Midbrain (tissue), 1 donor: Measurements from ENCODE around the gene SCGB3A1.

Experiments
- DNase-seq: peaks from one replicate; lab custom pipeline; 2025; lab: John Stamatoyannopoulos, UW

The SCGB3A1 gene, protein sequence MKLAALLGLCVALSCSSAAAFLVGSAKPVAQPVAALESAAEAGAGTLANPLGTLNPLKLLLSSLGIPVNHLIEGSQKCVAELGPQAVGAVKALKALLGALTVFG

DNA sequence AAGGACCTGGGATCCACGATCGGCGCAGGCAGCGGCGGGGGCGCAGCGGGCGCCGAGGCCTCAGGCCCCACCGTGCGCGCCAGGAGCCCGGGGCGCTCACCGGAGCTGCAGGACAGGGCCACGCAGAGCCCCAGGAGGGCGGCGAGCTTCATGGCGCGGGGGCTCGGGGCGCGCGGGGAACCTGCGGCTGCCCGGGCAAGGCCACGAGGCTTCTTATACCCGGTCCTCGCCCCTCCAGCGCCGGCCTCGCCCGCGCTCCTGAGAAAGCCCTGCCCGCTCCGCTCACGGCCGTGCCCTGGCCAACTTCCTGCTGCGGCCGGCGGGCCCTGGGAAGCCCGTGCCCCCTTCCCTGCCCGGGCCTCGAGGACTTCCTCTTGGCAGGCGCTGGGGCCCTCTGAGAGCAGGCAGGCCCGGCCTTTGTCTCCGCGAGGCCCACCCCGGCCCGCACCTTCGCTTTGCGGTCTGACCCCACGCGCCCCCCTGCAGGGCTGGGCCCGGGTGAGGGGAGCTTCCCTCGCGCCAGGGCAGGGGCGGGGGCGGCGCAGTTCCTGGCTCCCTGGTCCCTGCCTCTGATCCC lies at the start of gene SCGB3A1:
Gene SCGB3A1, minus strand, starts transcription at position 189 of the 577 bp plus-strand sequence. Its CDS starts 37 bp downstream, at position 152.
- no peak for DNase-seq

DNA sequence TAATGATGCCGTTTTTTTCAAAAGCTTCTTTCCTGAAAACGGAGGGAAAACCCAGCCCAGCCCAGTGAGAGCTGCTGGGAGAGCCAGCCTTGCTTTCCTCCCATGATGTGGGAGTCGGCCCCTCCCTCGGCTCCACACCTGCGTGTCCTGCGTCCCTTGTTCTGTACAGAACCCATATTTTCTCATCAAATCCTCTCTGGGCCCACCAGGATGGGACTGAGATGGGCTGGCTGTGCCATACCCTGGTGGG lies 49.2 kb upstream of the SCGB3A1 start:
- no peak for DNase-seq

DNA sequence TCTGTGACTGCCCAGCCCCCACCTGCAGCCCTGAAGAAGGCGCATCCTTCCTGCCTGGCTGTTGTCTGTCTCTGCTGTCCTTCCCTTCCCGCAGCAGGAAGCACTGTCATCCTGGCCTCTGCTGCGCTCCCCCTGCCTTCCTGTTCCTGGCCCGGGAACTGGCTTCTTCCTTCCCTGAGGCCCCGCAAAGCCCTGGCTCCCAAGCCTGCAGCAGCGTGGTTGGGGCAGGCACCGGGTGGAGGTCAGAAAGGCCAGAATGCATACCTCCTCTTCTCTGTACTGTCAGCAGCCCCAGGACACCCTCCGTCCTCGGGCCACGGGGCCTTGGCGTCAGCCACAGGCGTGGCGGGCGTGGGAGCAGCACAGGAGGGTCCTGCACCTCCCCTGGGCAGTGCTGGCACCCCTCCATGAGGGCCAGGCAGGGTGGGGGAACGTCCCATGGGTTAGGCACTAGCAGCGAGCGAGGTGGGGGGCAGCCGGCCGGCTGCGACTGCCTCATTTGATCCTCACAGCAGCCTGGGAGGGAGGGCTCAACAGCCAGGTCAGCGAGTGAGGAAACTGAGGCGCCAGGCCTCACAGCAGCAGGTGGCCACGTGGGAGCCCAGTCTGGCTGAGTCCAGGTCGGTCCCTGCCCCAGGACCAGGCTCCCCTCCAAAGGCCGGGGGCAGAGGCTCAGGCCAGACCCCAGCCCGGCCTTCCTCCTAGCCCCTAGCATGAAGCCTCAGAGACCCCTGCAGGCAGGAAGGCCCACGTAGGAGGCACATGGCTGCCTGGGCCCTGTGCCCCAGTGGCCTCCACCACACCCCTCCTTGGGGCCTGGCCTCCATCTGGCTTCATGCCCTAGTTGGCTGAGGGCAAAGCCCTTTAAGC lies 48.7 kb upstream of the SCGB3A1 start:
- no peak for DNase-seq

DNA sequence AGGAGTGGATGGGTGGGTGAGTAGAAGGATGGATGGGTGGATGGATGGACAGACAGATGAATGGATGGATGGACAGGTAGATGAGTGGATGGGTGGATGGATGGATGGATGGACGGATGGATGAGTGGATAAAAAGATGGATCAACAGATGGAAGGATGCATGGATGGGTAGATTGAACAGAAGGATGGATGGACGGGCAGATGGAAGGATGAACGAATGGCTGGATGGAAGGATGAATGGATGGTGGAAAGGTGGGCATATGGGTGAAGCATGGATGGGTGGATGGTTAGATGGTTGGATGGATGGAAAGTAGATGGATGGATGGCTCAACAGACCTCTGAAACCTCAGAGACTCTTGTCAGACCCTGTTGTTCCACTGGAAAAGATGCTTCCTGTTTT lies 48.0 kb upstream of the SCGB3A1 start:
- DNase-seq = no peak

DNA sequence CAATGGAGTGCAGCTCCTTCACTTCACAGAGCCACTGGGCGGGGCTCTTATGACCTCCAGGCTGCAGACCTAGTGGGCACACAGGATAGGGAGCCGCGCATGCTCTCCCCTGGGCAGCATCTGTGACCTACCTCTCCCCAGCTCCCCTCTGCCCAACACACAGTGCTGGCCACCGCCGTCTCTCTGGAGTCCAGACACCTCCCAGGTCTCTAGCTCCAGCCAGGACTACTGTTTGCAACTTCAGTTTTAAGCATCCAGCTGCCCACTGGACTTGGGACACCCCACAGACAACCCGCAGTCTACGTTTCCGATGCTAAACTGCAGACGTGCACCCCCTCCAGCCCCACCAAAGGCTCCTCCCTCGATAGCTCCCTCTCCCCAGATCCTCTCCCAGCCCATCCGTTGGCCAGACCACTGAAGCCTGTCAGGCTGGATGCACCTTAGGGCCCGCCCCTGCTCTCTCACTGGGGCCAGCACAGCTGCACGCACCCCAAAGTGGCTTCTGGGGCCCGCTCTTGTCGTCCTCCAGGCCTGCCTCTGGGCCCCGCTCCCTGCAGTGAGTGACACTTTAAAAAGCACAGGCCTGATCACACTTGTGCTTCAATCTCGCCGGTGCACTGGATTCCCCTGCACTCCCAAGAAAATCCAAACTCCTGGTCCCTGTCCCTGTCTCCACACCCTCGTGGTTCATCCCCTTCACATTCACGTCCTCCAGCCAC lies 46.8 kb upstream of the SCGB3A1 start:
- no peak for DNase-seq

DNA sequence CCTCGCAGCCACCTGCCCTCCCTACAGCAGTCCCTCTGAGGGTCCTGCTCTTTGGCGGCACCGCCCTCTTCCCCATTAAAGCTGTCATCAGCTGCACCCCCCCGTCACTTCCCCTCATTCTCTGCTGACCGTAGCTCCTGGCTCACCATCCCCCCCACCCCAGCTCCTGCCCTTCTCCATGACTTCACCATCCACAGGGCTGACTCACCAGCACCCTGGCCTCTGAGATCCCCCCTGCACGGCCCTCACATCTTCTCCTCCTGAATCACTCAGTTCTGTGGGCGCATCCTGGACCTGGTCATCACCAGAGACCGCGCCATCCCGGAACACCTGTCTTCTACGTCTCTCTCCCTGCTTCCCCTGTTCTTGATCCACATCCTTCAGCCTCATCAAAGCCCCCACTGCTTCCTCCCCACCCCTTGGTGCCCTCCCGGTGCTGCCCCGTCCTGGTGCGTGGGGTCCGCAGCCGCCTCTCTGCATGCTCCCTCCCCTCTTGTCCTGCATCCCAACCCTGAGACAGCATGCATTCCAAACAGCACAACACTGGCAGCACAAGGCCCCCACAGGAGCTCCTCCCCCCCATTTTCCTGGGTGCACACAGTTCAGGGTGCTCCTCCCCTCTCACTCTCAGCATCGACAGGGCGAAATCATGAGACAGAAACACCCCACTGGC lies 45.2 kb upstream of the SCGB3A1 start:
- no peak for DNase-seq

DNA sequence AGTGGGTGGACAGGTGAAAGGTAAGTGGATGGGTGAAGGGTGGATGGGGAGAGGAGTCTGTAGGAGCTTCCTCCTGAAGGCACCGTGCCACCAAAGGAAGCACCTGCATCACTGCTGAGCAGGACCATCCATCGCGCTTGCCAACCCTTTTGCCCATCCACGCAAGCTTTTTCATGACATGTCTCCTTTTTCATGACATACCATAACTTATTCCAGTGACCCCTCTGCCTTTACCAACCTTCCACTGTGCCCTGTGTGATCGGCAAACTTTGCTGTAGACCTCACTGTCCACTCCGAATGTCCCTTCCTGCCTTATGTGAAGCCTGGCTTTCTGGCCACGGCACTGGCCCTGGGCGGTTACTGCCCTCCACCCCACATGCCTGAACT lies 44.7 kb upstream of the SCGB3A1 start:
- no peak for DNase-seq

DNA sequence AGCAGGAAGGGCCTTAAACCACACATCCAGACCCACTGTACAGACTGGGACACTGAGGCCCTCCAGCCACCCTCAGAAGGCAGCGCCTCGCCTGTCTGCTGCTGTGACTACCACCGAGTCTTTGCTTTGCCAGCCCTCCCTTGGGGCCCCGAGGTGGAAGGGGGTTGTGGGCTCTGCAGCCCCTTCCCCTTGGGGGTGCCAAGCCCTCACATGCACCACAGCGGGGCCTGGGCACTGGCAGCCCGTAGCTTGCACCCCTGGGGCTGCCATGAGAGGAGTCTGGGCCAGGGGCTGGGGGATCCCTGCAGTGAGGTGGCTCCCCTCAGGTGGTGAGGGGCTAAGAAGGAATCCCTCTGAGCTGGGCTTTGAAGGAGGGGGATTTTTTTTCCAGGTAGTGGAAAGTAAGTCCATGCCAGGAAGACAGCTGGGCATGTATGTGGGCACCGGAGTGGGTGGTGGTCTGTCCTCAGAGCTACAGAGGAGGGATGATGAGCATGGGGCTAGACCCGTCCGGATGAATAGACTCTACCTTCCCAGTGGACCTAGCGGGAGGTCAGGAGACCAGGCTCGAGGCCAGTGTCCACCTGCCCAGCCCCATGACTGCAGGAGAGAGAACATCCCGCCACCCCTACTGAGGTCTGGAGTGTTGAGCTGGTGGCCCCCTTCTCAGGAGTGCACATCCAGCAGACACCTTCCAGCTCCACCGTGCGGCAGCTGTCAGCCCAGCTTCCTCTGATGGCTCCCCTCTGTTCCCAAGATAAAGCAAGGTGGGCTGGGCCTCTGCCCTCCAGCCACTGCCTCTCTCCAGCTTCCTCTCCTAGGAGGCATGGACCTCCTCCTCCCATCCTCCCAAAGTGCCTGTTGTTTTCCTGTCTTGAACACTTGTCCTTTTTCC lies 42.2 kb upstream of the SCGB3A1 start:
- no peak for DNase-seq

DNA sequence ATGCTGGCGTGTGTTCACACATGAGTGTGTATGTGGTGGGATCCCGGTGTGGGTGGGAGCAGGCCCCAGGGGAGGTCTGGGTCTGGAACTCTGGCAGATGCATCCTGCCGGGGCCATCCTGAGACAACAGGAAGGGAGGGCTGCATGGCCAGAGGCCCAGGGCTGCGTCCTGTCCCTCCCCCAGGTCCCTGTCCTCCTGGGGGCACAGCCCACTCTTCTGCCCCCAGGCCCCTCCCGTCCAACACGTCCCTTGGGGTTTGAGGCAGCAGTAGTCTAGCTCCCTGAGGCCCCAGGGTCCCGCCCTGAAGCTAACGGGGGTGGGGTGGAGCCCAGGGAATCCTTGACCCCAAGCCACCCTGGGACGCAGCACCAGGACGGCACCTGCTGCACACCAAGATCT lies 41.5 kb upstream of the SCGB3A1 start:
- no peak for DNase-seq

DNA sequence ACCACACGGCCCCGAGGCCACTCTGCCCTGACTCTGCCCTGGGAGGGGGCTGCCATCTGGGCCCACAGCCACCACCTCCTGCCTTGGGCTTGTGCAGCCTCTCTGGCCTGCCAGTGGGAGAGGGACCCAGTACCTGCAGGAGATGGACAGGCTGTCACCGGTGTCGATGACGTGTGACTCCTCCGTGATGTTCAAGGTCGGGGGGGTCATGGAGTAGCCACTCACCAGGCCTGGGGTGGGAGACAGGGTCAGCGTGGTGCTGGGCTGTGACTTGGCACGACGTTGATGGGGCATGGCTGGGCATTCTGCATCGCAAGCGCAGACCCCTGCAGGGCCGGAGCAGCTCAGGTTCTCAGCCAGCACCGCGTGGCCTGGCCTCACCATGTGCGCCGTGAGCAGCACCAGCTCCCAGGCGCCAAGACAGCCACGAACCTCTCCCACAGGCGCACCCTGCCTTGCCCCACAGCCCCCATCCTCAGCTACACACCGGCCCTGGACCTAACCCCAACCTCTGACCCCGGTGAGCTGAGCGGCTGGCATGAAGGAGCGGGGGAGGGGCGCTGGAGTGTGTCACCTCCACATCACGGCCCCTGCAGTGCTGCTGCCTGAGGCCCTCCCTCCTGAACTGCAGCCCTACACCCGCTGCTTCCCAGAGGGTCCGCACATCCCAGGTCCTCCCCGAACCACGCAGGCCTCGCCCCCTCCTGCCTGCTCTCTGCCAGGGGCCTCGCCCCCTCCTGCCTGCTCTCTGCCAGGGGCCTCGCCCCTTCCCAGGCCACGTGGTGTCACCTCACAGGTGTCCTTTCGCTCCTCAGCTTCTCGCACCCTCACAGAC lies 40.5 kb upstream of the SCGB3A1 start:
- DNase-seq = no peak

DNA sequence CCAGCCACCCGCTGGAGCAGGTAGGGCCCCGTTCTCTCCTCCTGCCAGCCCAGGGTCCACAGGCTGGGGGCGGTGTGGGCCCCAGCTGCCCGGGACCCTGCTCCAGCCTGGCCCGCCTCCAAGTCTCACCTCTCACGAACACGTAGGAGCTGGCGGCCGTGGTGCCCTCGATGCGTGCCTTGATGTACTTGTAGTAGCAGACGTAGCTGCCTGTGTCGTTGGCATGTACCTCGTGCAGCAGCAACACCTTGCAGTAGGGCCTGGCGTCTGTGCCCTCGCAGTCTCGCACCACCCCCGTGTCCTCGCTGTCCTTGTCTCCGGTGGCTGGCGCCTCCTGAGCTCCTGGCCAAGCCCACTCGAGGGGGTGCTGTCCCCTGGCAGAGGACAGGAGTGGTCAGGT lies 39.1 kb upstream of the SCGB3A1 start:
- no peak for DNase-seq

DNA sequence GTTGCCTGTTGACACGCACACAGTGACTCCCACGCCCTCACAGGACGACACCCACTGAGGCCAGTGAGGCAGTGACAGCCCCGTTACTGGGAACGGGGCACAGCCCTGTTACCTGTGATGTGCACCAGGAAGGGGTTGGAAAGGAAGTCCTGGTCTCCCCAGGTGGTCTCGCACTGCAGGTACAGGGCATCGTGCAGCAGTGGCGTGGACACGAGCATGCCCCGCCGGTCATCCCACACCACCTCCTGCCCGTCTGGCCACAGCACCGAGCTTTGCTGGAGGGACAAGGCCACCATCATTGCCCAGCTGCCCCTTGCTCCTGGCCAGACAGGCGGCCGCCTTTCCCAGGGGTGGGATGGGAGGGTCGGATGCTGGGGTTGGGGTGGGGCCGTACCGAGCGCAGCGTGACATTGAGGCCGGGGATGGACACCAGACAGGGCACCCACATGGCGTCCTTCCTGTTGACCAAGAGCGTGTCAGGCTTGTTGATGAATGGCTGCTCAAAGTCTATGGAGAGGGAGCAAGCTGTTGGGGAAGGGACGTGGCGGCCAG lies 38.6 kb upstream of the SCGB3A1 start:
- no peak for DNase-seq

DNA sequence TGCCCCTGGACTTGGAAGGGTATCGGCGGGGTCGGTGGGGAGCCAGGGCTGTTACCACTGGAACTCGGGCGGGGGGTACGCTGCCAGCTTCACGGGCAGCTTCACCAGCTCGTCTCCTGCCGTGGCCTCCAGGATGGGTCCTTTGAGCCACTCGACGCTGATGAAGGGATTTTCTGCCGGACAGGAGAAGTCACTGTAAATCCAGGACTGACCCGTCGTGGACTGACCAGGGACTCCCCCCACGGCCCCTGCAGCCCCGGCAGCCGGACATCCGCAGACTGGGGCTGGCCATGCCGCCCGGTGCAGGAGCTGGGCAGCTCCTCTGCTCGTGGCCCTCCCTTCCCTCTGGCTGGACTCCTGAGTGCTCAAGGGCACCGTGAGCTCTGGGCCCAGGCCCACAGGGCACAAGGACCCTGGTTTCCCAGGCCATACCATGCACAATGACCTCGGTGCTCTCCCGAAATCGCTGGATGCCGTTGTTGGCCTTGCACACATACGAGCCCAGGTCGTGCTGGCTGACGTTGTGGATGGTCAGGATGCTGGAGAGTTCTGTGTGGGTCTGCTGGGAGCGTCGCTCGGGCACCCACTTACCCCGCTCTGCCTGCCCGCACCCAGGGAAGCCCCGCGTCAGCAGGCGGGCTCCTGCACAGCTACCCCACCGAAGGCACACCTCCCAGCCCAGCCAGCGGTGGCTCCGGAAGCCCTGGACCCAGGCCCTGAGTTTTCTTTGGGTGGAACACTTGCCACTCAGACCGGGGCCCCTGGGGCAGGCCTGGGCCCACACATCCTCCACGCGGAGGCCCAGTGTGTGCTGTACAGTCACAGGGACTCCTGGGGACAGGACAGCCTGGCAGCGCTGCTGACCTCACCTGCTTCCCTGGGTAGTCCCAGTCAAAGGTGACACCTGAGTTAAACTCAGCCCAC lies 37.8 kb upstream of the SCGB3A1 start:
- DNase-seq = no peak

DNA sequence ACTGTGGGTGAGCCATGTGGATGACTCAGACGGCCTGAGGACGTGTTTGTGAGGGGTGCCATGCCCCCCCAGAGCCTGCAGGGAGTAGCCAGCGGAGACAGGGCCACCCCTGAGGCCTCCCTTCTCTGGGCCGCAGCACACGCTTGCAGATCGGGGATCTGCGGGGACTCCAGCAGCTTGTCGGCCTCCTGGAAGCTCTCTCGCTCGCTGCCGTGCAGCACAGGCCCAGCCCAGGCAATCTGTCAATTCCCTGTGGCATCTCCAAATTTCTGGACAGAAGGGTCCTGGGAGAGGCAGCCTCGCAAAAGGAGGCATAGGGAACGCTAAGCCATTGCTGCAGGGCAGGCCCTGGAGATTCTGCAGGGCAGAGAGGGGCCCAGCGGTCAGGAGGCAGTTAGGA lies 36.9 kb upstream of the SCGB3A1 start:
- DNase-seq = no peak

DNA sequence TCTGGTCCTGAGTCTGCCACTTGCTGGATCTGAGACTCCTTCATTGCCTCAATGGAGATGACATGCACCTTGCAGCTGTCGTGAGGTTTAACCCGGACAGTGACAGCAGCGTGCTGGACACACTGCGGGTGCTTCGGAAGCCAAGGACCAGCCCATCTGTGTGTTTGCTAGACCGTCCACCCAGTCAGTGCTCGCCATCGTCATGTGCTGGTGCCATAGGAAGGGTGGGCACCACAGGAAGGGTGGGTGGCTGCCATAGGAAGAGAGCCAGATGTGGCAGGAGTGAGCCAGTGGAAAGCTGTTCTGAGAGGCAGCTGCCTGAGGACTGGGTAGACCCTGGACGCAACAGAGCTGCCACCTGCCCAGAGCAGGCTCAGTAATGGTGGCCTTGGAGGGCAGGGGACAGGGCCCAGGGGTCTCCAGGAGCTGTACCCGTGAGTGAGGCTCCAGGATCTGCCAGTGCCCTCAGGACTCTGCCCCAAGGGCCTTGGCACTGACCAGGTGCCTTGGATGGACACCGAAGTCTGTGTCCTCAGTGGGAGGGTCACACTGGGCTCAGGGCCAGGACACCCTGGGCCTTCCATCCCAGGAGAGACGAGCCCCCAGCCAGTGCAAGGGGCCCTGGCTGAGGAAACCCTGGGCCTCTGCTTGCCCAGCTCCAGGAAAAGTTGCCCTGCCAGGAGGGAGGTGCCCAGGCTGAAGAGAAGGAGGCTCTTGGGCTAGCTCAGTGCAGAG lies 36.3 kb upstream of the SCGB3A1 start:
- DNase-seq = no peak

DNA sequence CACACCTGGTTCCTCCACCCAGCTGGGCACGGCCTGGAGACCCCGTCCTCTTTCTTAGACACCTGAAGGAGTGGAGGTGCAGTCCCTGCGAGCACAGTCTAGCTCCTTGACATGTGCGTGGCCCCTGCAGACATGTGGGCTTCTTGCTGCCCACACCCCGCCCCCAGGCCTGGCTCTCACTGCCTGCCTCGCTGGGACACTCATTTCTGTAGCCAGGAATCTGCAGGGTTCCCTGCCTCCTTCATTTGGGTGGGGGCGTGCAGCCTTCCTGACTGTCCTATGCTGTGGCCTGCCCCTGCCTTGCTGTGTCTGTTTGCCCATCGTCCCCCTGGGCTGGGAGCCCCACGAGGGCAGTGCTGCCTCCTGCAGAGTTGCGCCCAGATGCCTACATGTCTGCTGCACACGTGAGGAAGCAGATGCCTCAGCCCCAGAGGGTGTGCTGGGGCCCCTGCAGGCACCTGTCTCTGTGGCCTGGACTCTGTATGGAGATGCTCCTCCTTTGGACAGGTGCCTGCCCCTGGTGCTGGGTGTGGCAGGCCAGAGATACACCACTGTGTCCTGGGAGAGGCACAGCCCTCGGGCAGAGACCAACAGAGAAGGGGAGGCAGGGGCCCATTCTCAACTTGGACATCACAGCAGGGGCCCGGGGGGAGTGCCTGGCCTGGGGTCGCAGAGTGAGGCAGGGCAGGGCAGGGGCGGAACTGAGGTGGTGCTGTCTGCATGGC lies 35.5 kb upstream of the SCGB3A1 start:
- no peak for DNase-seq

DNA sequence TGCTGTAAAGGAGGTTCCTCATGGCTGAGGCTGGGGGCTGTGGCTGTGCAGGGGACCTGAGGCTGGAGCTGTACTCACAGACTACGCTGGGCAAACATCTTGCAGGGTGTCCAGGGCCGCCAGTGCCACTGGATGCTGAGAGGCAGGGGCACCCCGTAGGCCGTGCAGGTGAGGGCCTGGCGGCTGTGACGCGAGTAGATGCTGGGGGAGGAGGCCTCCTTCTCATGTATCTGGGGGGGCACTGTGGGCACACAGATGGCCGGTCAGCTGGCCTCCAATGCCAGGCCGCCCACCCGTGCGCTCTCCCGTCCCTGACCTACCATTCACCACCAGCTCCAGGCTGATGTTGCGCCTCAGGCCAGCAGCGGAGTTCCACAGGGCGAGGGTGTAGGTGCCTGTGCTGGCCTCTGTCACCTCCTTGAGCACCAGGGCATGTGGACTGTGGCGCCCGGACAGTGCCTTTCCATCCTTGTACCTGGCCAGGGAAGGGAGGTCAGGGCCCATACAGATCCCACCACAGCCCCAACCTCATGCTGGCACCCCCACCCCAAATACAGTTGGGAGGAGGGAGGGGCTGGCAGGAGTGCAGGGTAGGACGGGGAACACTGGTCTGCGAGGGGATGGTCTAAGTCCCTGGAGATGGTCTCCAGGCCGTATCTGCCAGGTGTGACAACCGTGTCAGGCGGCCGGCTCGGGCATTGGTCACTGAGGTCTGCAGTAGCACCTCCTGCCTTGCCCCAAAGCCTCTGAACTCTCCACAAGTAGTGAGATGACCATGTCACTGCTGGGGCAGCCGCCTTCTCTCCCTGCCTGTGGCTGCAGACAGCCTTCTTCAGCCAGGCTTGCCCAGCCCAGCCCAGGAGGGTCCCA lies 34.7 kb upstream of the SCGB3A1 start:
- no peak for DNase-seq
